ENCODE measurements around the gene AGO4. TPM values are rescaled to one million over a fixed set of nuclear protein-coding genes. Genes with fewer than 3 reads are reported as not detected.
"Not testable (repeated sequence)": the region's sequence is repeated elsewhere in the genome, so short reads cannot be mapped to it uniquely, and the experiment has no call there.

AGO4 gene
- total and polyA plus RNA-seq, 2 of the 8 experiments (the other 6 are each of a cell fraction or from before 2014, with no cell fraction given): 5.5 to 7.7 TPM

- H4K8ac ChIP-seq (ENCODE audit: extremely low read depth, insufficient read depth, low read length); H3K36me3 ChIP-seq (ENCODE audit: control insufficient read depth in 2 of 4, insufficient read depth in 4 of 4, low read length in 3 of 4); H2AFZ ChIP-seq (ENCODE audit: low read length); H3K18ac ChIP-seq (ENCODE audit: extremely low read depth, low read length); H3K9me3 ChIP-seq (ENCODE audit: insufficient read depth in 2 of 2, low read depth in 1 of 2, low read length in 1 of 2); H3K56ac ChIP-seq (replicated peaks; ENCODE audit: insufficient read length, low read depth, low read length); H3K14ac ChIP-seq (ENCODE audit: insufficient read length); H3K27me3 ChIP-seq (replicated peaks in 1 of 4; ENCODE audit: control insufficient read depth in 3 of 4, extremely low read depth in 1 of 4, insufficient read depth in 3 of 4, low read length in 3 of 4); H4K20me1 ChIP-seq (replicated peaks in 1 of 2; ENCODE audit: control insufficient read depth in 1 of 2, insufficient read depth in 2 of 2, low read length in 2 of 2); H2BK120ac ChIP-seq (replicated peaks; ENCODE audit: low read depth, low read length); H4K5ac ChIP-seq (ENCODE audit: insufficient read length, low read depth, low read length); H3K27ac ChIP-seq (ENCODE audit: low read depth, low read length); H4K91ac ChIP-seq (replicated peaks; ENCODE audit: insufficient read length, low read length); H3K79me2 ChIP-seq (ENCODE audit: control insufficient read depth in 1 of 2, insufficient read depth in 2 of 2, low read length in 2 of 2); H2BK12ac ChIP-seq (ENCODE audit: low read depth, low read length); H3K4me1 ChIP-seq (replicated peaks in 1 of 4; ENCODE audit: control insufficient read depth in 3 of 4, insufficient read depth in 4 of 4, low read length in 3 of 4); H3K23me2 ChIP-seq (ENCODE audit: low read depth, low read length); H2BK5ac ChIP-seq (ENCODE audit: low read depth, low read length); H2BK15ac ChIP-seq (ENCODE audit: low read length); H2AK5ac ChIP-seq (ENCODE audit: low read depth, low read length); H3K23ac ChIP-seq (ENCODE audit: insufficient read length); H2BK20ac ChIP-seq (ENCODE audit: low read length); H3K4me2 ChIP-seq (ENCODE audit: insufficient read depth in 1 of 2, low read depth in 2 of 2, low read length in 2 of 2); H3K79me1 ChIP-seq (ENCODE audit: low read depth, low read length); H3K9ac ChIP-seq (replicated peaks in 1 of 4; ENCODE audit: extremely low read depth in 1 of 4, low read depth in 3 of 4, low read length in 3 of 4); H3K4ac ChIP-seq (replicated peaks; ENCODE audit: insufficient read length, low read depth, low read length); FAIRE-seq; H3K4me3 ChIP-seq (ENCODE audit: extremely low read depth in 1 of 4, insufficient read depth in 2 of 4, low read depth in 3 of 4, low read length in 4 of 4): not testable (repeated sequence)
- WGBS, 2 experiments (ENCODE audit: extremely low coverage in 1 of 2, insufficient coverage in 1 of 2, insufficient read length in 1 of 2, insufficient replicate concordance in 2 of 2, low coverage in 1 of 2, low lambda C conversion rate in 2 of 2, missing lambda C conversion rate in 1 of 2): 84% methylated on average over 8 of the region's 8 CpGs; no CpG with 5 or more reads in 1 of the 2 experiments
- ChIA-PET CTCF (ENCODE audit: partially characterized antibody) (interaction anchor here (1.9 to 2.5 kb wide), 2 partner anchors 9 to 215 kb away, joined by 5 to 12 read pairs; no protein-coding TSS in a partner anchor), POLR2A (ENCODE audit: partially characterized antibody) (interaction anchor here (1.1 kb wide), 1 partner anchor 147 kb away, joined by 3 read pairs; the partner anchor contains the start of gene AGO3)
- peak in 1 of 2 experiments; percentile 13 for DNase-seq (ENCODE audit: low read depth in 1 of 2, low spot score in 2 of 2)
Observed at GRCh38 chr1:35784364-35784763, 23.5 kb upstream of the AGO4 start.

Data from H1 (cell line).